WTC11 (cell line): ENCODE results near the gene GRM7.

ENCODE experiments used
- ATF1 ChIP-seq: sonication (generic); formaldehyde crosslinking; IDR thresholded peaks from 2 replicates; pipeline ENCODE4 v1.8.1; 2023; ENCODE audit warnings: mild to moderate bottlenecking, moderate library complexity, missing genetic modification reagents
- ATF6 ChIP-seq: sonication (generic); formaldehyde crosslinking; IDR thresholded peaks from 2 replicates; pipeline ENCODE4 v1.8.1; 2023; ENCODE audit warnings: mild to moderate bottlenecking, missing genetic modification reagents
- CREB1 ChIP-seq: sonication (generic); formaldehyde crosslinking; IDR thresholded peaks from 2 replicates; pipeline ENCODE4 v1.8.0; 2023; ENCODE audit warnings: mild to moderate bottlenecking, missing genetic modification reagents
- CREM ChIP-seq: sonication (generic); formaldehyde crosslinking; IDR thresholded peaks from 2 replicates; pipeline ENCODE4 v1.8.1; 2022; ENCODE audit warnings: mild to moderate bottlenecking, missing genetic modification reagents, moderate library complexity
- CTCF ChIP-seq: fragments of 200-600 bp; IDR thresholded peaks from 2 replicates; pipeline ENCODE4 v1.8.0; 2022; ENCODE audit warnings: antibody characterized with exemption
- MAX ChIP-seq: sonication (generic); formaldehyde crosslinking; IDR thresholded peaks from 2 replicates; pipeline ENCODE4 v1.8.0; 2022; ENCODE audit warnings: mild to moderate bottlenecking, missing genetic modification reagents
- RELA ChIP-seq: sonication (generic); formaldehyde crosslinking; IDR thresholded peaks from 2 replicates; pipeline ENCODE4 v1.8.1; 2022; ENCODE audit warnings: missing genetic modification reagents, mild to moderate bottlenecking, borderline replicate concordance
- TP53 ChIP-seq: sonication (generic); formaldehyde crosslinking; IDR thresholded peaks from 2 replicates; pipeline ENCODE4 v1.8.1; 2023; ENCODE audit warnings: mild to moderate bottlenecking, missing genetic modification reagents
- USF1 ChIP-seq: sonication (generic); formaldehyde crosslinking; IDR thresholded peaks from 2 replicates; pipeline ENCODE4 v1.8.0; 2022; ENCODE audit warnings: mild to moderate bottlenecking, missing genetic modification reagents
- ZBTB21 ChIP-seq: sonication (generic); formaldehyde crosslinking; IDR thresholded peaks from 2 replicates; pipeline ENCODE4 v1.8.1; 2023; ENCODE audit warnings: mild to moderate bottlenecking, missing genetic modification reagents, borderline replicate concordance
- TF ChIP-seq, protein P1 (sequence below): sonication (generic); formaldehyde crosslinking; IDR thresholded peaks from 2 replicates; pipeline ENCODE4 v1.8.1; 2022; ENCODE audit warnings: missing genetic modification reagents, borderline replicate concordance
- TF ChIP-seq, protein P2 (sequence below): sonication (generic); formaldehyde crosslinking; IDR thresholded peaks from 2 replicates; pipeline ENCODE4 v1.8.1; 2023; ENCODE audit warnings: mild to moderate bottlenecking, missing genetic modification reagents, borderline replicate concordance

DNA sequence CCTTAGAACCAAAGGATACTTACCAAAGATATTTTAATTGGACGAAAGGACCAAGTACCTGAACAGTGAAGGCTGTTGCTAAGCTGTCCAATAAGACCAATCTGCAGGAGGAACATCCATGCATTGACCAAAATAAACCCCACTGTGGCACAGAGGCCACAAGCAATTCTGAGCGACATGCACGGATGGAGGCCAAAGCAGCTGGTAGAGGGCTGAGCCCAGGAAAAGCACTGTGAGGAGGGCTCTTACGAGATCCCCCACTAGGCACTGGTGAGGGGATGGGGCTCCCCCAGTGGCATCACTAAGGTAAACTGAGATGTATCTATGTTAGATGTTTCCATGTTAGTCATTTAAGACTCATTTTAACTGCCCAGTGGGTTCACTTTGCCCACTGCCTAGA lies 920.5 kb downstream of the GRM7 start:
- TF ChIP-seq ZBTB21 (CRISPR knock-in tag) (no peak), USF1 (CRISPR knock-in tag) (no peak), CTCF (no peak), RELA (no peak), CREB1 (no peak), TP53 (CRISPR knock-in tag) (no peak), CREM (CRISPR knock-in tag) (no peak), MAX (CRISPR knock-in tag) (no peak), ATF1 (CRISPR knock-in tag) (no peak), ATF6 (CRISPR knock-in tag) (no peak)
- TF ChIP-seq, protein P1, sequence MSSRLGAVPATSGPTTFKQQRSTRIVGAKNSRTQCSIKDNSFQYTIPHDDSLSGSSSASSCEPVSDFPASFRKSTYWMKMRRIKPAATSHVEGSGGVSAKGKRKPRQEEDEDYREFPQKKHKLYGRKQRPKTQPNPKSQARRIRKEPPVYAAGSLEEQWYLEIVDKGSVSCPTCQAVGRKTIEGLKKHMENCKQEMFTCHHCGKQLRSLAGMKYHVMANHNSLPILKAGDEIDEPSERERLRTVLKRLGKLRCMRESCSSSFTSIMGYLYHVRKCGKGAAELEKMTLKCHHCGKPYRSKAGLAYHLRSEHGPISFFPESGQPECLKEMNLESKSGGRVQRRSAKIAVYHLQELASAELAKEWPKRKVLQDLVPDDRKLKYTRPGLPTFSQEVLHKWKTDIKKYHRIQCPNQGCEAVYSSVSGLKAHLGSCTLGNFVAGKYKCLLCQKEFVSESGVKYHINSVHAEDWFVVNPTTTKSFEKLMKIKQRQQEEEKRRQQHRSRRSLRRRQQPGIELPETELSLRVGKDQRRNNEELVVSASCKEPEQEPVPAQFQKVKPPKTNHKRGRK = no peak
- TF ChIP-seq, protein P2, sequence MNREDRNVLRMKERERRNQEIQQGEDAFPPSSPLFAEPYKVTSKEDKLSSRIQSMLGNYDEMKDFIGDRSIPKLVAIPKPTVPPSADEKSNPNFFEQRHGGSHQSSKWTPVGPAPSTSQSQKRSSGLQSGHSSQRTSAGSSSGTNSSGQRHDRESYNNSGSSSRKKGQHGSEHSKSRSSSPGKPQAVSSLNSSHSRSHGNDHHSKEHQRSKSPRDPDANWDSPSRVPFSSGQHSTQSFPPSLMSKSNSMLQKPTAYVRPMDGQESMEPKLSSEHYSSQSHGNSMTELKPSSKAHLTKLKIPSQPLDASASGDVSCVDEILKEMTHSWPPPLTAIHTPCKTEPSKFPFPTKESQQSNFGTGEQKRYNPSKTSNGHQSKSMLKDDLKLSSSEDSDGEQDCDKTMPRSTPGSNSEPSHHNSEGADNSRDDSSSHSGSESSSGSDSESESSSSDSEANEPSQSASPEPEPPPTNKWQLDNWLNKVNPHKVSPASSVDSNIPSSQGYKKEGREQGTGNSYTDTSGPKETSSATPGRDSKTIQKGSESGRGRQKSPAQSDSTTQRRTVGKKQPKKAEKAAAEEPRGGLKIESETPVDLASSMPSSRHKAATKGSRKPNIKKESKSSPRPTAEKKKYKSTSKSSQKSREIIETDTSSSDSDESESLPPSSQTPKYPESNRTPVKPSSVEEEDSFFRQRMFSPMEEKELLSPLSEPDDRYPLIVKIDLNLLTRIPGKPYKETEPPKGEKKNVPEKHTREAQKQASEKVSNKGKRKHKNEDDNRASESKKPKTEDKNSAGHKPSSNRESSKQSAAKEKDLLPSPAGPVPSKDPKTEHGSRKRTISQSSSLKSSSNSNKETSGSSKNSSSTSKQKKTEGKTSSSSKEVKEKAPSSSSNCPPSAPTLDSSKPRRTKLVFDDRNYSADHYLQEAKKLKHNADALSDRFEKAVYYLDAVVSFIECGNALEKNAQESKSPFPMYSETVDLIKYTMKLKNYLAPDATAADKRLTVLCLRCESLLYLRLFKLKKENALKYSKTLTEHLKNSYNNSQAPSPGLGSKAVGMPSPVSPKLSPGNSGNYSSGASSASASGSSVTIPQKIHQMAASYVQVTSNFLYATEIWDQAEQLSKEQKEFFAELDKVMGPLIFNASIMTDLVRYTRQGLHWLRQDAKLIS (CRISPR knock-in tag) = no peak
